Gastroesophageal sphincter (tissue), 3 donors: Measurements from ENCODE around the gene NARF.
"Not testable (repeated sequence)": the region's sequence is repeated elsewhere in the genome, so short reads cannot be mapped to it uniquely, and the experiment has no call there.

ENCODE experiments used
- POLR2A ChIP-seq, 2 donors: fragments of 450-650 bp; IDR thresholded peaks; one replicate each; pipeline ENCODE4 v1.6.1; 2017; ENCODE audit warnings: antibody characterized with exemption in 2 of 2, mild to moderate bottlenecking in 2 of 2, moderate library complexity in 1 of 2
- TF ChIP-seq, protein P1 (sequence below), 4 experiments: fragments of 200-600 bp in 2 of 4; fragments of 450-650 bp in 2 of 4; sonication (generic) in 1 of 4; IDR thresholded peaks; one replicate each; pipeline ENCODE4 v1.5.1; 2017 to 2019; ENCODE audit warnings: antibody characterized with exemption in 4 of 4, mild to moderate bottlenecking in 2 of 4, moderate library complexity in 2 of 4

DNA sequence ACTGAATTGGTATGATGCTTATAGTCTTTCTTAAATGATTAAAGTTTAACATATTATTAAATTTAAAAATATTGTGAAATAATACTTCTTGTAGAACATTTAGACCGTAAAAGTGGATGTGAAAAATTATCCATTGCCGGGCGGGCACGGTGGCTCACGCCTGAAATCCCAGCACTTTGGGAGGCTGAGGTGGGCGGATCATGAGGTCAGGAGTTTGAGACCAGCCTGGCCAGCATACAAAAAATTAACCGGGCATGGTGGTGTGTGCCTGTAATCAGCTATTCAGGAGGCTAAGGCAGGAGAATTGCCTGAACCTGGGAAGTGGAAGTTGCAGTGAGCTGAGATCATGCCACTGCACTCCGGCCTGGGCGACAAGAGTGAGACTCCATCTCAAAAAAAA lies 78.7 kb downstream of the NARF start:
- TF ChIP-seq, protein P1, sequence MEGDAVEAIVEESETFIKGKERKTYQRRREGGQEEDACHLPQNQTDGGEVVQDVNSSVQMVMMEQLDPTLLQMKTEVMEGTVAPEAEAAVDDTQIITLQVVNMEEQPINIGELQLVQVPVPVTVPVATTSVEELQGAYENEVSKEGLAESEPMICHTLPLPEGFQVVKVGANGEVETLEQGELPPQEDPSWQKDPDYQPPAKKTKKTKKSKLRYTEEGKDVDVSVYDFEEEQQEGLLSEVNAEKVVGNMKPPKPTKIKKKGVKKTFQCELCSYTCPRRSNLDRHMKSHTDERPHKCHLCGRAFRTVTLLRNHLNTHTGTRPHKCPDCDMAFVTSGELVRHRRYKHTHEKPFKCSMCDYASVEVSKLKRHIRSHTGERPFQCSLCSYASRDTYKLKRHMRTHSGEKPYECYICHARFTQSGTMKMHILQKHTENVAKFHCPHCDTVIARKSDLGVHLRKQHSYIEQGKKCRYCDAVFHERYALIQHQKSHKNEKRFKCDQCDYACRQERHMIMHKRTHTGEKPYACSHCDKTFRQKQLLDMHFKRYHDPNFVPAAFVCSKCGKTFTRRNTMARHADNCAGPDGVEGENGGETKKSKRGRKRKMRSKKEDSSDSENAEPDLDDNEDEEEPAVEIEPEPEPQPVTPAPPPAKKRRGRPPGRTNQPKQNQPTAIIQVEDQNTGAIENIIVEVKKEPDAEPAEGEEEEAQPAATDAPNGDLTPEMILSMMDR (IDR thresholded peaks at IDR 0.05) = not testable (repeated sequence)
- TF ChIP-seq POLR2A (IDR thresholded peaks at IDR 0.05) = not testable (repeated sequence)
